CD4-positive, alpha-beta memory T cell (primary cell): ENCODE results near the gene FBXO3. TPM values are rescaled to one million over a fixed set of nuclear protein-coding genes. Genes with fewer than 3 reads are reported as not detected.
A peak's percentile ranks its signal among the peaks of the same experiment; 100 is the strongest.

Experiments
- CTCF ChIA-PET: fragments of 350-600 bp; sonication (Branson Sonifier 250); formaldehyde crosslinking; loops from one replicate; lab custom pipeline; 2021; ENCODE audit warnings: inconsistent platforms; ENCODE audit not compliant: partially characterized antibody; lab: Charles Lee
- POLR2A ChIA-PET: fragments of 350-600 bp; sonication (Branson Sonifier 250); formaldehyde crosslinking; loops from one replicate; lab custom pipeline; 2021; ENCODE audit not compliant: partially characterized antibody; lab: Charles Lee
- DNase-seq, 5 donors: peaks; one replicate each; pipeline versions ENCODE4 v3.0.0 to v3.0.0-alpha.2; 2020 to 2022; ENCODE audit warnings: mixed read lengths in 1 of 5
- H3K27ac ChIP-seq: one replicate; pipeline ENCODE4 v1.7.0; 2013; ENCODE audit warnings: low read depth, low read length
- H3K27me3 ChIP-seq: 2 replicates; pipeline ENCODE4 v1.7.0; 2013; ENCODE audit warnings: mild to moderate bottlenecking, low read length, moderate library complexity; ENCODE audit not compliant: insufficient read depth
- H3K36me3 ChIP-seq: 2 replicates; pipeline ENCODE4 v1.7.0; 2013; ENCODE audit warnings: mild to moderate bottlenecking, low read length, moderate library complexity; ENCODE audit not compliant: insufficient read depth
- H3K4me1 ChIP-seq: 2 replicates; pipeline ENCODE4 v1.7.0; 2013; ENCODE audit warnings: mild to moderate bottlenecking, low read length, moderate library complexity; ENCODE audit not compliant: insufficient read depth
- H3K4me3 ChIP-seq, 2 donors: one replicate each; pipeline ENCODE4 v1.7.0; 2013; ENCODE audit warnings: low read length in 2 of 2, mild to moderate bottlenecking in 1 of 2
- H3K9me3 ChIP-seq, 2 donors: one replicate each; pipeline ENCODE4 v1.7.0; 2013; ENCODE audit warnings: low read length in 2 of 2, control low read depth in 1 of 2; ENCODE audit not compliant: control insufficient read depth in 1 of 2
- H3K27ac Mint-ChIP-seq, 7 donors: one replicate each; pipeline ENCODE4 v1.8.0; 2020 to 2021; ENCODE audit warnings: mixed read lengths in 7 of 7, mild to moderate bottlenecking in 6 of 7, inconsistent platforms in 3 of 7, moderate library complexity in 3 of 7
- H3K27me3 Mint-ChIP-seq, 2 donors: one replicate each; pipeline ENCODE4 v1.8.0; 2020 to 2021; ENCODE audit warnings: mixed read lengths in 2 of 2
- H3K36me3 Mint-ChIP-seq, 2 donors: one replicate each; pipeline ENCODE4 v1.8.0; 2020 to 2021; ENCODE audit warnings: mixed read lengths in 2 of 2, inconsistent platforms in 1 of 2, mild to moderate bottlenecking in 1 of 2
- H3K4me1 Mint-ChIP-seq, 4 donors: one replicate each; pipeline ENCODE4 v1.8.0; 2020 to 2021; ENCODE audit warnings: mixed read lengths in 4 of 4, mild to moderate bottlenecking in 1 of 4
- H3K4me3 Mint-ChIP-seq, 8 donors: one replicate each; pipeline ENCODE4 v1.8.0; 2020 to 2021; ENCODE audit warnings: mixed read lengths in 8 of 8, mild to moderate bottlenecking in 7 of 8, moderate library complexity in 6 of 8, inconsistent platforms in 3 of 8
- H3K9me3 Mint-ChIP-seq, 8 donors: one replicate each; pipeline ENCODE4 v1.8.0; 2020 to 2021; ENCODE audit warnings: mixed read lengths in 8 of 8, mild to moderate bottlenecking in 5 of 8, inconsistent platforms in 3 of 8, moderate library complexity in 1 of 8
- intact Hi-C: fragments of 100-400 bp; cut with micrococcal nuclease; formaldehyde crosslinking; loops from one replicate; pipeline ENCODE4 v1.15.1; 2023
- polyA plus RNA-seq, 2 donors: library from polyadenylated mRNA; unstranded; fragments of 300-500 nt; fragmentation: Illumina TruSeq; gene quantifications; one replicate each; pipeline ENCODE4 v1.2.3, GENCODE V29; 2021
- total RNA-seq, 2 experiments: library from RNA; stranded (reverse); gene quantifications; one replicate each; pipeline ENCODE4 v1.2.3, GENCODE V29; 2021

Gene FBXO3
- total and polyA plus RNA-seq, 4 experiments from 2014 or later: 40.9 to 55.6 (median 50.1) TPM

GRCh38 chr11:33706546-33706945 is 67.8 kb downstream of the FBXO3 start:
- H3K4me1 ChIP-seq: peaks cover 2% of the 10 kb centered on the region
- intact Hi-C loops: loop anchor here (10.0 kb wide), 1 partner anchor 348 kb away; the partner anchor contains the start of gene CAPRIN1
- H3K27me3 Mint-ChIP-seq: no peaks in the 10 kb centered on the region
- H3K27me3 ChIP-seq: no peaks in the 10 kb centered on the region
- CTCF ChIA-PET: interaction anchor here (0.6 to 1.7 kb wide), 3 partner anchors 10 to 409 kb away, joined by 3 to 6 read pairs (median 3); no protein-coding TSS in a partner anchor
- peaks cover 9% of the 10 kb centered on the region for H3K36me3 ChIP-seq
- no peak overlapping the region for H3K27ac ChIP-seq
- H3K27ac Mint-ChIP-seq: peak overlapping the region in 2 of 7 donors; percentile 25 to 33
- H3K36me3 Mint-ChIP-seq: peaks cover 24 to 25% of the 10 kb centered on the region in 2 donors
- H3K9me3 Mint-ChIP-seq: no peaks in the 10 kb centered on the region
- no peaks in the 10 kb centered on the region for H3K9me3 ChIP-seq
- POLR2A ChIA-PET: no interaction called here
- DNase-seq: no peak
- no peak overlapping the region for H3K4me3 ChIP-seq
- peak overlapping the region in 3 of 8 donors; percentile 0 to 25 (median 19) for H3K4me3 Mint-ChIP-seq
- peaks cover 1 to 11% (median 7%) of the 10 kb centered on the region in 4 donors for H3K4me1 Mint-ChIP-seq

- no peak overlapping the region for H3K4me3 ChIP-seq
- H3K27me3 Mint-ChIP-seq: peaks cover 0 to 2% of the 10 kb centered on the region in 2 donors
- ChIA-PET CTCF (interaction anchor here (1.1 kb wide), 1 partner anchor 10 kb away, joined by 3 read pairs; no protein-coding TSS in a partner anchor), POLR2A (interaction anchor here (0.6 to 1.0 kb wide), 2 partner anchors 12 to 16 kb away, joined by 3 read pairs; no protein-coding TSS in a partner anchor)
- H3K4me1 Mint-ChIP-seq: peaks cover 13 to 28% (median 18%) of the 10 kb centered on the region in 4 donors
- H3K36me3 Mint-ChIP-seq: peaks cover 14 to 15% of the 10 kb centered on the region in 2 donors
- H3K36me3 ChIP-seq: peaks cover 6% of the 10 kb centered on the region
- H3K27ac Mint-ChIP-seq: no peak overlapping the region
- peaks cover 15% of the 10 kb centered on the region for H3K4me1 ChIP-seq
- no peaks in the 10 kb centered on the region for H3K9me3 ChIP-seq
- no peak overlapping the region for H3K4me3 Mint-ChIP-seq
- no peak overlapping the region for H3K27ac ChIP-seq
- no peak for DNase-seq
- no peaks in the 10 kb centered on the region for H3K9me3 Mint-ChIP-seq
- no peaks in the 10 kb centered on the region for H3K27me3 ChIP-seq
- intact Hi-C loops: loop anchor here (10.0 kb wide), 1 partner anchor 350 kb away; the partner anchor contains the start of gene CAPRIN1
These were observed 69.9 kb downstream of the FBXO3 start for GRCh38 chr11:33704240-33705002.

GRCh38 chr11:33703788-33704187 is 70.5 kb downstream of the FBXO3 start:
- no peaks in the 10 kb centered on the region for H3K36me3 ChIP-seq
- no peaks in the 10 kb centered on the region for H3K9me3 ChIP-seq
- H3K27me3 ChIP-seq: no peaks in the 10 kb centered on the region
- intact Hi-C loops: loop anchor here (10.0 kb wide), 1 partner anchor 351 kb away; the partner anchor contains the start of gene CAPRIN1
- peaks cover 15% of the 10 kb centered on the region for H3K4me1 ChIP-seq
- ChIA-PET CTCF (no interaction called here), POLR2A (interaction anchor here (1.0 kb wide), 1 partner anchor 12 kb away, joined by 3 read pairs; no protein-coding TSS in a partner anchor)
- H3K4me3 Mint-ChIP-seq: no peak overlapping the region
- no peaks in the 10 kb centered on the region for H3K9me3 Mint-ChIP-seq
- no peak for DNase-seq
- no peak overlapping the region for H3K4me3 ChIP-seq
- H3K27me3 Mint-ChIP-seq: peaks cover 0 to 2% of the 10 kb centered on the region in 2 donors
- H3K27ac Mint-ChIP-seq: no peak overlapping the region
- H3K4me1 Mint-ChIP-seq: peaks cover 13 to 31% (median 18%) of the 10 kb centered on the region in 4 donors
- no peak overlapping the region for H3K27ac ChIP-seq
- H3K36me3 Mint-ChIP-seq: peaks cover 8 to 9% of the 10 kb centered on the region in 2 donors

- H3K4me3 ChIP-seq: no peak overlapping the region
- H3K27me3 ChIP-seq: no peaks in the 10 kb centered on the region
- Mint-ChIP-seq H3K4me1 (peaks cover 13 to 31% (median 18%) of the 10 kb centered on the region in 4 donors), H3K27ac (no peak overlapping the region), H3K36me3 (peaks cover 5% of the 10 kb centered on the region in 2 donors), H3K4me3 (no peak overlapping the region), H3K9me3 (no peaks in the 10 kb centered on the region), H3K27me3 (peaks cover 0 to 2% of the 10 kb centered on the region in 2 donors)
- H3K4me1 ChIP-seq: peaks cover 15% of the 10 kb centered on the region
- H3K9me3 ChIP-seq: no peaks in the 10 kb centered on the region
- no peak for DNase-seq
- H3K27ac ChIP-seq: no peak overlapping the region
- CTCF ChIA-PET: no interaction called here
- intact Hi-C loops: loop anchor here (10.0 kb wide), 1 partner anchor 352 kb away; the partner anchor contains the start of gene CAPRIN1
- POLR2A ChIA-PET: interaction anchor here (4.5 kb wide), 1 partner anchor 33 kb away, joined by 33 read pairs; the partner anchor contains the start of gene CD59
- H3K36me3 ChIP-seq: no peaks in the 10 kb centered on the region
These were observed 71.1 kb downstream of the FBXO3 start for GRCh38 chr11:33703234-33703633.

GRCh38 chr11:33701302-33702230 is 72.8 kb downstream of the FBXO3 start:
- Histone ChIP-seq H3K9me3 (no peaks in the 10 kb centered on the region), H3K27me3 (no peaks in the 10 kb centered on the region), H3K4me1 (peaks cover 15% of the 10 kb centered on the region), H3K36me3 (no peaks in the 10 kb centered on the region), H3K27ac (peak overlapping the region; percentile 29), H3K4me3 (peak overlapping the region; percentile 7 to 53)
- intact Hi-C loops: loop anchor here (2.0 to 10.0 kb wide), 2 partner anchors 353 to 541 kb away; partner anchors contain the start of genes CAPRIN1 and CSTF3
- POLR2A ChIA-PET: interaction anchor here (0.7 to 4.5 kb wide), 5 partner anchors 19 to 442 kb away, joined by 3 to 33 read pairs (median 3); partner anchors contain the start of genes CD59 and FBXO3
- Mint-ChIP-seq H3K4me3 (peak overlapping the region; percentile 89 to 96 (median 92)), H3K27me3 (peaks cover 1 to 9% of the 10 kb centered on the region in 2 donors), H3K4me1 (peaks cover 13 to 26% (median 18%) of the 10 kb centered on the region in 4 donors), H3K36me3 (peaks cover 3 to 5% of the 10 kb centered on the region in 2 donors), H3K27ac (peak overlapping the region; percentile 78 to 92 (median 86)), H3K9me3 (no peaks in the 10 kb centered on the region)
- CTCF ChIA-PET: interaction anchor here (1.0 to 2.0 kb wide), 3 partner anchors 8 to 41 kb away, joined by 4 to 12 read pairs (median 5); no protein-coding TSS in a partner anchor
- no peak for DNase-seq

GRCh38 chr11:33700502-33701271 is 73.6 kb downstream of the FBXO3 start, which contains the start of gene C11orf91:
C11orf91 (minus strand) TSS chr11:33700826; CDS start chr11:33700740, 86 bp downstream.
- ChIA-PET CTCF (interaction anchor here (1.0 to 2.0 kb wide), 4 partner anchors 9 to 42 kb away, joined by 3 to 12 read pairs (median 4); no protein-coding TSS in a partner anchor), POLR2A (interaction anchor here (0.7 to 4.5 kb wide), 6 partner anchors 20 to 442 kb away, joined by 3 to 33 read pairs (median 3); partner anchors contain the start of genes CD59 and FBXO3)
- peak; percentile 89 to 95 (median 94) for DNase-seq
- intact Hi-C loops: loop anchor here (1.0 to 10.0 kb wide), 4 partner anchors 36 to 540 kb away; partner anchors contain the start of genes CAPRIN1, CD59, CSTF3 and FBXO3
- Mint-ChIP-seq H3K36me3 (peaks cover 2 to 4% of the 10 kb centered on the region in 2 donors), H3K27ac (peak within 1 kb of the TSS; percentile 78 to 93 (median 88)), H3K27me3 (peaks cover 5 to 13% of the 10 kb centered on the region in 2 donors), H3K9me3 (no peaks in the 10 kb centered on the region), H3K4me3 (peak within 1 kb of the TSS; percentile 89 to 96 (median 92)), H3K4me1 (peaks cover 11 to 22% (median 19%) of the 10 kb centered on the region in 4 donors)
- peaks cover 15% of the 10 kb centered on the region for H3K4me1 ChIP-seq
- H3K4me3 ChIP-seq: peak within 1 kb of the TSS; percentile 7 to 53
- H3K27ac ChIP-seq: peak within 1 kb of the TSS; percentile 29
- no peaks in the 10 kb centered on the region for H3K27me3 ChIP-seq
- H3K36me3 ChIP-seq: no peaks in the 10 kb centered on the region
- H3K9me3 ChIP-seq: no peaks in the 10 kb centered on the region
